ENCODE results near the gene SEC16A. TPM values are rescaled to one million over a fixed set of nuclear protein-coding genes. Genes with fewer than 3 reads are reported as not detected.

SEC16A gene
- total RNA-seq, 6 experiments from 2014 or later = 46.9 to 108 (median 72.0) TPM

GRCh38 chr9:136460772-136461325 lies 22.0 kb downstream of the SEC16A start:
- H3K27me3 ChIP-seq = no peaks in the 10 kb centered on the region
- WGBS (ENCODE audit: insufficient coverage, low coverage, low lambda C conversion rate, missing lambda C conversion rate) = 94% methylated on average over 19 of the region's 23 CpGs
- intact Hi-C loops (cut with DNase I) = no loop called here
- H3K4me1 ChIP-seq = no peaks in the 10 kb centered on the region
- DNase-seq = no peak
- no peaks in the 10 kb centered on the region for H3K9me3 ChIP-seq
- no peak overlapping the region for H3K4me3 ChIP-seq
- ATAC-seq = no peak
- H3K36me3 ChIP-seq = peaks cover 30 to 100% (median 71%) of the 10 kb centered on the region in 4 donors
- TF ChIP-seq POLR2A (IDR thresholded peaks at IDR 0.05) = no peak
- no peak for TF ChIP-seq CTCF (IDR thresholded peaks at IDR 0.05)
- H3K27ac ChIP-seq = no peak overlapping the region

GRCh38 chr9:136459425-136459824 lies 23.4 kb downstream of the SEC16A start:
- Histone ChIP-seq H3K4me3 (no peak overlapping the region), H3K4me1 (no peaks in the 10 kb centered on the region), H3K36me3 (peaks cover 36 to 99% (median 73%) of the 10 kb centered on the region in 4 donors), H3K27me3 (no peaks in the 10 kb centered on the region), H3K27ac (no peak overlapping the region), H3K9me3 (no peaks in the 10 kb centered on the region)
- DNase-seq (no peak), ATAC-seq (no peak)
- intact Hi-C loops (cut with DNase I) = no loop called here
- WGBS (ENCODE audit: insufficient coverage, low coverage, low lambda C conversion rate, missing lambda C conversion rate) = 93% methylated on average over 7 of the region's 28 CpGs
- no peak for TF ChIP-seq CTCF (IDR thresholded peaks at IDR 0.05)
- no peak for TF ChIP-seq POLR2A (IDR thresholded peaks at IDR 0.05)

GRCh38 chr9:136457326-136457725 lies 25.5 kb downstream of the SEC16A start:
- no peak overlapping the region for H3K27ac ChIP-seq
- H3K9me3 ChIP-seq = no peaks in the 10 kb centered on the region
- H3K27me3 ChIP-seq = no peaks in the 10 kb centered on the region
- no peak overlapping the region for H3K4me3 ChIP-seq
- WGBS (ENCODE audit: insufficient coverage, low coverage, low lambda C conversion rate, missing lambda C conversion rate) = 100% methylated on average over 2 of the region's 24 CpGs
- no peaks in the 10 kb centered on the region for H3K4me1 ChIP-seq
- DNase-seq (no peak), ATAC-seq (no peak)
- intact Hi-C loops (cut with DNase I) = no loop called here
- no peak for TF ChIP-seq CTCF (IDR thresholded peaks at IDR 0.05)
- no peak for TF ChIP-seq POLR2A (IDR thresholded peaks at IDR 0.05)
- peaks cover 33 to 94% (median 67%) of the 10 kb centered on the region in 4 donors for H3K36me3 ChIP-seq

- DNase-seq (no peak), ATAC-seq (no peak)
- no peak for TF ChIP-seq CTCF (IDR thresholded peaks at IDR 0.05)
- no peak for TF ChIP-seq POLR2A (IDR thresholded peaks at IDR 0.05)
- Histone ChIP-seq H3K27ac (no peak overlapping the region), H3K27me3 (no peaks in the 10 kb centered on the region), H3K4me1 (no peaks in the 10 kb centered on the region), H3K36me3 (peaks cover 33 to 92% (median 68%) of the 10 kb centered on the region in 4 donors), H3K9me3 (no peaks in the 10 kb centered on the region), H3K4me3 (no peak overlapping the region)
- 83% methylated on average over 2 of the region's 9 CpGs for WGBS (ENCODE audit: insufficient coverage, low coverage, low lambda C conversion rate, missing lambda C conversion rate)
- intact Hi-C loops (cut with DNase I) = no loop called here
These were observed 26.6 kb downstream of the SEC16A start for GRCh38 chr9:136456258-136456657.
